ENCODE data around the gene EXOC6B.

Gene EXOC6B

DNA sequence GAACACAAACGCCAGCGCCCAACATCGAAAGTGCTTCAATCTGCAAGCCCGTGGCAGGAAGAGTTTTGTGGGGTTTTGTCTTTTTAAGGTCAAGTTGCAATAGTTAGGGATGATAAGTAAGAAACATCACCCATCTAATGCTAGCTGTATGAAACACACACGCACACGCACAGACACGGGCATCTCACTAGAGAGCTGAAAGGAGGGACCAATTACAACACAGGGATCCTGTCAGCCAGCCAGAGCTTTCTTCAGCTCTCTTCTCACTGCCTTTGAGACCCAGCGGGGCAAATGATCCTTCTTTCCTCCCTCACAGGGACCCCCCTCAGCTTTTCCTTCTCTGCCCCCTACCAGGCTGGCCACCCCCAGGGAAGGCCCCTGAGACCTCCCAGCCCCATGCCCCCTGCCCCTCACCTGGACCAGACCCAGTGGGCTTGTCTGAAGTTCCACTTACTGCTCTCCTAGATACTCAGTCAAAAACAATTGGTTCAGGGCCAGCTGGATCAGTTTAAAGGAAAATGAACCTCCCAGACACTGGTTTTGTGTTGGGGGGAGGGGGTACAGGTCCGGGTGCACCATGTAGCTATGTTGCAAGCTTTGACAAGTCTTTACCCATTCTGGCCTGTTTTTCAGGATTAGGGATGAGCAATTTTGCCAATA, 696.0 kb downstream of the EXOC6B start:
- no peak for DNase-seq

DNA sequence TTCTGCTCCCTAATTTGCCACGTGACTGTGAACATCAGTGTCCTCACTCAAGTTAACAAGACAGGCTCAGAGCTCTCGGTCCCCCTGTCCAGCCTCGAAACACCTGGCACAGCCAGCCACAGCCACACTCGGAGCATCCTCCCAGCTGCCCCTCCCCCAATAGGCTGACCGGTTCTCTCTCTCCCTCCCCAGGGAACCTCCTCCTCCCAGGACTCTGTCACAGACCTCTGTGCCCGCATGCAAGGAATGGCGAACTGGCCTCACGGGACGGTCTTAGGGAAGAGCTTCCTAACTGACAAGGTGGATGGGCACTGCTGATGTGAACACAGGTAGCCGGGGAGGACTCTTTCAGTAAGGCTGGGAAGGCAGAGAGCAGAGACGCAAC, 697.0 kb downstream of the EXOC6B start:
- DNase-seq = no peak

DNA sequence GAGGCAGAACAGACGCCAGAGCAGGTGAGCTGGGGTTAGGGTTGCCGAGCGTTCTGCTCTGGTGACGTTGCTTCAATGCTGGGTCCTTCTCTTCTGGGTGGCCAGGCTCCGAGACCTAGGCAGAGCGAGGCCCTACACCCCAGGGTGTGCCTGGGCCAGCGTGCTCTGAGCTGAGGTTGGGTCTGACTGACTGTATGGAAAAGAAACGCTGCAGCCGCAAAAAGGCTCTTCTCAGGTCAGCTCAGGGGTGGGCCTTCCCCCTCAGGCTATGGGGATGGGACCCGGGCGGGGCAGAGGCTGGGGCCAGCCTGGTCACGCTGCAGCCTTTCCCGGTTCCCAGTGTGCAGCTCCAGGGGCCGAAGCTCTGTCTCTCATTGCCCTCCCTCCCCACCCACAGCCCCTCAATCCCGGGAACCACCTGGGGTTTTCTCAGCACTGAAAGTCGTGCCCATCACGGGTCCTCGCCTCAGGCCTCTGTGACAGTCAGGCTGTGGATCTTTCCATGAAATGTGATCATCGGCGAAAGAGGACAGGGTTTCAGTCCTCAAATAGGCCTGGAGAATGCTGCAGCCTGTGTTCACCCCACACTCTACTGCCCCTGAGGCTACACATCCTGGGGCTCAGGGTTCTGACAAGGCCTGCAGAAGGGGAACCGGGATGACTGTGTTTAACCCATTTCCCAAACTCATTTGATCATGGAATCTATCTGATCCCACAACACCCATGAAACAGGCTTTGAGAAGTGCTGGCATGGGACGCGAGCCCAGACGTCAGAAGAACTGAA, 697.6 kb downstream of the EXOC6B start:
- no peak for DNase-seq

DNA sequence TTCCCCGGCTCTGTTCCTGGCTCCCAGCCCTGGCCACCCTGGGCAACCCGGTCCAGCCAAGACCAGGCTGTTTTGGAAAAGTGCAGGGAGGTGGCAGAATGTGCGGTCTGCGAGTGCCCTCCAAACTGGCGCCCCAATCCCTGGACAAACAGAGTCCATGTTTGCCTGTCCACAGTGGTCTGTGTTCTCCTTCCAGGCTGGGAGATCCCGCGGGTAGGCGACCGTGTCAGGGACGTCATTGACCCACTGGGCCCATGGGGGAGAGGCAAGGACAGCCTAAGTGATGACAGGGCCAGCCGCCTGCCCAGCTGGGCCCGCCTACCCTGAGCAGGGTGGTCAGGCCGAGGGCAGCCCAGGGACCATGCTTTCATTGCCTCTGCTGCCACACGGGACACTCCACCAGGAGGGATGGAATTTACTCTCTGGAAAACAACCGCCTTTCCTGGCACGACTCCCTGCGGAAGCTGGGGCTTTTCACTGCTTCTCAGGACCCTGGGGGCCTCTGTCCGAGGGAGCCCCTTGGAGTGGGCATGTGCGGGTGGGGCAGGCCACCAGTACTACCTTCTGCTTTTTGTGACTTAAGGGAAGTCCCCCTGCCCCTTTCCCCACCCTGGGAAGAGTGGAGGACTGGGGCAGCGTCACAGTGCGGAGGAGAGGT, 698.3 kb downstream of the EXOC6B start:
- no peak for DNase-seq

DNA sequence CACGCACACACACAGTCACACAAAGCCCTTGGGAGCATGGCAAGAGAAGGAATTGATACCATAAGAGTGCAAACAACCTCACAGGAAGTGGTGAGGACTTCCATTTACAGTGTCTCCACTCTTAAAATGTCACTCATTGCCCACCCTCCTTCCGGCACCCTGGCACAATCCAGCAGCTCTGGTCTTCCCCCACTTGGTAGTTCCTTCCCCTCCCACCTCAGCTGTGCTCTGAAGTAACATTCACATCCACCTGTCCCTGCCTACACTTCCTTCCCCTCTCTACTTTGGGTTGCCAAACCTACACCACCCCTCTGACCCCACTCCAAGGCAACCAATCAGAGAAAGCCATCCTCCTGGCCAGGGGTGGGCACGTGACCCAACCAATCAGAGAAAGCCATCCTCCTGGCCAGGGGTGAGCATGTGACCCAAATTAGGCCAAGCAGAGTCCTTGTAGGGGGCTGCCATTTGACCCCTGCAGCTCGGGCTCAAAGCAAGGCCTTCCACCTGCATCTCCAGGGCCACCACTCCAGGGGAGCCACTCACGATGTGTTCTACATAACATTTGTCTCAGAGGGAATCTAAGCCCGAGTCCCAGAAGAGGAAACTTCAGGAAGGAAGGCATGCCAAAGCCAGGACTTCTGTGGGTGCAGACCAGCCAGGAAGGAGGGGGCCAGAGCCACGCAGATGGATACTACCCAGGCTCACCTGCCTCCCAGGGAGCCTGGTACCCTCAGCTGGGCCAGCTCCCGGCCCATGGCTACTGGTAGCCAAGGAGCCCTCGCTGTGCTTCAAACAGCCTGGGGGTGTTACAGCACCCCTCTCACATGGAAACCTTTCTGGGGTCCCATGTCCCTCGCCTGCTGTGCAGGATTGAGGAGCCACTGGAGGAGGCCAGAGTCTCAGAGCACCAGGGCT, 699.4 kb downstream of the EXOC6B start:
- no peak for DNase-seq
